Esophagus squamous epithelium (tissue), 5 donors: ENCODE results near the gene VSTM5. TPM values are rescaled to one million over a fixed set of nuclear protein-coding genes. Genes with fewer than 3 reads are reported as not detected.

ENCODE experiments used
- DNase-seq: peaks from one replicate; lab custom pipeline; 2025; lab: John Stamatoyannopoulos, UW
- H3K27ac ChIP-seq, 4 donors: fragments of 200-600 bp; sonication (generic); one replicate each; pipeline ENCODE4 v1.5.1; 2016 to 2019; ENCODE audit warnings: mild to moderate bottlenecking in 1 of 4
- H3K27me3 ChIP-seq, 4 donors: fragments of 200-600 bp; sonication (generic); 1 replicate in 3 of 4; 2 replicates in 1 of 4; pipeline versions ENCODE4 v1.5.1 to v1.6.0; 2017 to 2021; ENCODE audit warnings: antibody characterized with exemption in 1 of 4
- H3K36me3 ChIP-seq, 3 donors: fragments of 200-600 bp; sonication (generic); one replicate each; pipeline ENCODE4 v1.5.1; 2016 to 2019
- H3K4me1 ChIP-seq, 3 donors: fragments of 200-600 bp; sonication (generic); one replicate each; pipeline ENCODE4 v1.5.1; 2017 to 2019
- H3K4me3 ChIP-seq, 4 donors: fragments of 200-600 bp; sonication (generic); 1 replicate in 3 of 4; 2 replicates in 1 of 4; pipeline ENCODE4 v1.5.1; 2016 to 2019; ENCODE audit warnings: mild to moderate bottlenecking in 2 of 4, moderate library complexity in 1 of 4
- H3K9me3 ChIP-seq, 3 donors: fragments of 200-600 bp; sonication (generic); one replicate each; pipeline ENCODE4 v1.5.1; 2016 to 2019
- POLR2A ChIP-seq, 4 donors: fragments of 450-650 bp; IDR thresholded peaks; one replicate each; pipeline ENCODE4 v1.6.1; 2017; ENCODE audit warnings: antibody characterized with exemption in 4 of 4, mild to moderate bottlenecking in 4 of 4, moderate library complexity in 3 of 4
- WGBS, 2 donors: methylation state at CpG; one replicate each; pipeline ENCODE4 v1.1.5; 2018; 5-methylcytosine and 5-hydroxymethylcytosine counted together
- intact Hi-C: fragments of 100-400 bp; cut with DNase I; formaldehyde crosslinking; loops from one replicate; pipeline ENCODE4 v1.15.0; 2022
- small RNA-seq, 4 donors: library from RNA; depleted of rRNA; stranded (forward); fragments of <200 nt; gene quantifications; one replicate each; pipeline ENCODE3, GENCODE V24; 2016
- total RNA-seq, 4 donors: library from RNA; depleted of rRNA; stranded (reverse); fragments of >200 nt; gene quantifications; one replicate each; pipeline ENCODE4 v1.1.0, GENCODE V29; 2016
- TF ChIP-seq, protein P1 (sequence below), 6 experiments: fragments of 450-650 bp in 4 of 6; fragments of 200-600 bp in 2 of 6; sonication (generic) in 2 of 6; IDR thresholded peaks; one replicate each; pipeline ENCODE4 v1.5.1; 2016 to 2019; ENCODE audit warnings: antibody characterized with exemption in 6 of 6, mild to moderate bottlenecking in 4 of 6, moderate library complexity in 4 of 6
- donor health status: DM: yes; HTN: yes; CAD: no.

VSTM5 gene
- total RNA-seq, 4 donors from 2014 or later, result 0.19 to 0.38 TPM; not detected in 2

DNA sequence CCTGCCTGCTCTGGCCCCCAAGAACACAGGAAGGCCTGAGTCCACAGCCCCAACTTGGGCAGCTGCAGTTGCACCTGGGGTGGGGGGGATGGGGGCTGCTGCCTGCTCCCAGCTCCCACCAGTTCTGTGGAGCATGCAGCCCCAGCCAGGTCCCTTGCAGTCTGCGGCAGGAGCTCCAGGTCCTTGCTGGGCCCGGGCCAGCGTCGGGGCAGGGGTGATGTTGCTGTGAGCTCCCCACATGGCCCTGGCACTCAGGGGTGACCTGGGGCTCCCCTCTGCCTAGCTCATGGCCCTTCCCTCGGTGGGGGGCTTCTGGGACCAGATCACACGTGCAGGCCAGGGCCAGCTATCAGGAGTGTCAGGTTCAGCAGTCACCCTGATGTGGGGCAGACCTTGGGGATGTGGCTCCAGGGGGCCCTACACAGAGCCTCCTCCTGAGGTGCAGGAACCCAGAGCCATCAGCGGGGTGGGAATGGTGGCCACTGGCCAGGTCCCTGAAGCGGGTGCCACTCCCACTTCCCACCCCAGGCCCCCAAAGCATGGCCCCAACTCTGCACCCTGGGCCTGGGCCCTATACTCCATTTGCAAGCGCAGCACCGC lies 76.7 kb downstream of the VSTM5 start:
- WGBS, 2 donors, result no CpG with 5 or more reads among the region's 10 CpGs

DNA sequence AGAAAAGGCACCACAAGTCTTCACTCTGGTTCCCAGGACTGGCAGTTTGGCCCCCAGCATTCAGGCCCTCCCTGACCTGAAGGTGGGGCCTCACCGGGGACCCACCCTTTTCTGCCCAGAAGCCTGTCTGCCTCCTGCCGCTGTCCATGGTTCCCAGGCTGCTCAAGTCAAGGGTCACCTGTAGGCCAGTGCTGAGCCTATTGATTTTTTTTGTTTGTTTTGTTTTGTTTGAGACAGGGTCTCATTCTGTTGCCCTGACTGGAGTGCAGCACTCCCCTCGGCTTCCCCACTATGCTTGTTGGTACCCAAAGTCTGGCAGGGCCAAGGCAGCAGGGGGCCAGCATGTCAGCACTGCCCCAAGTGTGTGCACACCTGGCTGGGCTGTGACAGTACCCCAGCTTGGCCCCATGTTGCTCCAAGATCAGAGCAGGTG lies 77.4 kb downstream of the VSTM5 start:
- DNase-seq, result no peak
- Histone ChIP-seq H3K4me3 (no peak overlapping the region), H3K36me3 (no peaks in the 10 kb centered on the region), H3K9me3 (no peaks in the 10 kb centered on the region), H3K4me1 (no peaks in the 10 kb centered on the region), H3K27ac (no peak overlapping the region), H3K27me3 (no peaks in the 10 kb centered on the region)
- 80 to 100% methylated on average over 2 to 3 of the region's 3 CpGs for WGBS, 2 donors
- intact Hi-C loops, result no loop called here
- TF ChIP-seq, protein P1, sequence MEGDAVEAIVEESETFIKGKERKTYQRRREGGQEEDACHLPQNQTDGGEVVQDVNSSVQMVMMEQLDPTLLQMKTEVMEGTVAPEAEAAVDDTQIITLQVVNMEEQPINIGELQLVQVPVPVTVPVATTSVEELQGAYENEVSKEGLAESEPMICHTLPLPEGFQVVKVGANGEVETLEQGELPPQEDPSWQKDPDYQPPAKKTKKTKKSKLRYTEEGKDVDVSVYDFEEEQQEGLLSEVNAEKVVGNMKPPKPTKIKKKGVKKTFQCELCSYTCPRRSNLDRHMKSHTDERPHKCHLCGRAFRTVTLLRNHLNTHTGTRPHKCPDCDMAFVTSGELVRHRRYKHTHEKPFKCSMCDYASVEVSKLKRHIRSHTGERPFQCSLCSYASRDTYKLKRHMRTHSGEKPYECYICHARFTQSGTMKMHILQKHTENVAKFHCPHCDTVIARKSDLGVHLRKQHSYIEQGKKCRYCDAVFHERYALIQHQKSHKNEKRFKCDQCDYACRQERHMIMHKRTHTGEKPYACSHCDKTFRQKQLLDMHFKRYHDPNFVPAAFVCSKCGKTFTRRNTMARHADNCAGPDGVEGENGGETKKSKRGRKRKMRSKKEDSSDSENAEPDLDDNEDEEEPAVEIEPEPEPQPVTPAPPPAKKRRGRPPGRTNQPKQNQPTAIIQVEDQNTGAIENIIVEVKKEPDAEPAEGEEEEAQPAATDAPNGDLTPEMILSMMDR (IDR thresholded peaks at IDR 0.05), result no peak
- no peak for TF ChIP-seq POLR2A (IDR thresholded peaks at IDR 0.05)

More for the DNA sequence above, 76.7 kb downstream of the VSTM5 start:
- Histone ChIP-seq H3K4me3 (no peak overlapping the region), H3K27me3 (no peaks in the 10 kb centered on the region), H3K9me3 (no peaks in the 10 kb centered on the region), H3K27ac (no peak overlapping the region), H3K4me1 (no peaks in the 10 kb centered on the region), H3K36me3 (no peaks in the 10 kb centered on the region)
- no peak for DNase-seq
- intact Hi-C loops, result no loop called here
- TF ChIP-seq, protein P1 (IDR thresholded peaks at IDR 0.05), result no peak
- no peak for TF ChIP-seq POLR2A (IDR thresholded peaks at IDR 0.05)

DNA sequence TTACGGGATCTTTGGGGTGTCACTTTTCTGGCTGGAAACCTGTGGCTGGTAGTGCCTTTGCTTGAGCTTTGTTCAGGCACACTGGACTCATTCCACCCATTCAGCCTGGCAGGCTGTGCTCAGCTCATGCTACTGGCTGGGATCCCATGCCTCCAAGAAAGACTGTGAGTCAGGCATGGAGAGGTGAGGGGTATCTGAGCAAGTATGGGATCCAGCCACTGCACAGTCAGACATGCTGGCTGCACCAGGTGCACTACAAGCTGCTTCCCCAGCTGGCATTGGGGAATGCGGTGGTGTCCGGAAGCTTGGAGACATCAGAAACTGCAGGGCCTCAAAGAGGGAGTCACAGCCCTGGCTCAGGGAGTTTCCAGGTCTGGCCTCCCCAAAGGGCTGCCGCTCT lies 78.3 kb downstream of the VSTM5 start:
- WGBS, 2 donors, result 89 to 94% methylated on average over 3 to 4 of the region's 4 CpGs
- intact Hi-C loops, result no loop called here
- Histone ChIP-seq H3K36me3 (no peaks in the 10 kb centered on the region), H3K27me3 (no peaks in the 10 kb centered on the region), H3K9me3 (no peaks in the 10 kb centered on the region), H3K27ac (no peak overlapping the region), H3K4me3 (no peak overlapping the region), H3K4me1 (no peaks in the 10 kb centered on the region)
- DNase-seq, result no peak
- TF ChIP-seq, protein P1 (IDR thresholded peaks at IDR 0.05), result no peak
- TF ChIP-seq POLR2A (IDR thresholded peaks at IDR 0.05), result no peak

DNA sequence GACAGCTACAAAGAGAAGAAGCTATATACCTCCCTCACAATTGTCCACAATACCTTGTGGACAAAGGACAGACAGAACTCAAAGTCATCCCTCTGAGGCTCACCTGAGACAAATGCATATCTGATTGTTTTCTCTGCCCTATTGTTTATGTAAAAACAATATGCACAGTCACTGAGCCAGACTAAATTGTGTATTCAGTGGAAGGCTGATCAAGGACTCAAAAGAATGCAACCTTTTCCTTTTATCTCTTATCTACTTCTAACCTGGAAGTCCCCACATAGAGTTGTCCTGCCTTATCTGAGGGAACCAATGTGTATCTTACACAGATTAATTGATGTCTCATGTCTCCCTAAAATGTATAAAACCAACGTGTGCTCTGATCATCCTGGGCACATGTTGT lies 80.3 kb downstream of the VSTM5 start:
- Histone ChIP-seq H3K27ac (no peak overlapping the region), H3K27me3 (no peaks in the 10 kb centered on the region), H3K4me1 (no peaks in the 10 kb centered on the region), H3K36me3 (peaks cover 0 to under 1% (median 0%) of the 10 kb centered on the region in 3 donors), H3K4me3 (no peak overlapping the region), H3K9me3 (no peaks in the 10 kb centered on the region)
- TF ChIP-seq, protein P1 (IDR thresholded peaks at IDR 0.05), result no peak
- TF ChIP-seq POLR2A (IDR thresholded peaks at IDR 0.05), result no peak
- WGBS, 2 donors, result 14 to 42% methylated on average over 1 of the region's 1 CpG
- intact Hi-C loops, result no loop called here
- DNase-seq, result no peak

Small RNA genes lying within 50 kb of the gene (small RNA-seq; reads per million reads assigned to genes)
- 0 reads per million in 4 donors for gene RF00019

Other genes with a start within 250 kb of the VSTM5 start
- gene CEP295, start 188.9 kb downstream of the VSTM5 start, total RNA-seq, result 10 to 100 TPM in 3 of 4 donors, 1 to 10 TPM in 1; 7.2 to 15.2 (median 11.9) TPM
- 100 to 1,000 TPM in 2 of 4 donors, 10 to 100 TPM in 2; 68.8 to 178 (median 116) TPM for gene TAF1D, start 109.1 kb downstream of the VSTM5 start, total RNA-seq
- gene C11orf54, start 108.9 kb downstream of the VSTM5 start, total RNA-seq, result 10 to 100 TPM; 17.9 to 22.2 (median 21.0) TPM
- gene MED17, start 66.3 kb downstream of the VSTM5 start, total RNA-seq, result 10 to 100 TPM; 11.3 to 25.9 (median 17.1) TPM
- 100 to 1,000 TPM in 1 of 4 donors, 1 to 10 TPM in 2, under 1 TPM in 1; under 0.01 to 103 (median 6.6) TPM for gene HEPHL1, start 170.7 kb upstream of the VSTM5 start, total RNA-seq